ENCODE results near the gene BRAT1. TPM values are rescaled to one million over a fixed set of nuclear protein-coding genes. Genes with fewer than 3 reads are reported as not detected.

BRAT1 gene
- polyA plus RNA-seq, 1 experiment: 6.2 TPM

DNA sequence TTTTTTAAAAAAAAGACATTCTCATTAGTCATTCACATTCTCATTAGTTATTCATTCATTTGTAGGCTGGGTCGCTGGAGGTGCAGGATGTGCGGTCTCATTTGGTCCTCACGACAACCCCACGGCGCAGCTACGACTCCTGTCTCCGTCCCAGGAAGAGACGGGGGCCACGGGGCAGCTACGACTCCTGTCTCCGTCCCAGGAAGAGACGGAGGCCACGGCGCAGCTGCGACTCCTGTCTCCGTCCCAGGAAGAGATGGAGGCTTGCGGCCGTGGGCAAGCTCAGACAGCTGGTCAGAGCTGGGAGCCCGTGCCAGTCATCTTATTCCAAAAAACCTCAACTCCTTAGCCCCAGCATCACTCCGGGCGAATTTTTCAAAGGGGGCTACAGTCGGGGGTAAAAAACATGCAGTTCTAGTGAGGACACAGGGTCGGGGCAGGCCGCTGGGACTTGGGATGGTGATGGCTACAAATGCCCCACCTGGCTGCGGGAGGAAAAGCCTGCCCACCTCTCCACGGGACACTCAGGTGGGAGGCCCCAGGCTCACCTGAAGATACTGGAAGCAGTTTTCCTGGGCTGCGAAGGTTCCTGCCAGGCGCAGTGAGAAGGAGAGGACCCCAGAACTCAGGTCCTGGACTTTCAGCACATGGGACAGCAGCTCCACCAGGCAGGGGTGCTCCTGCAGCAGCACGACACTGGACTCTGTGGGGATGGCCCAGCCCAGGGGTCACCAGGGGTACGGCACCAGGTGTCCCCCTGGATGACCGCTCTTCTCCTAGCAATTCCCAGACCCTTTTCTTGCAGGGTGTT lies 8.3 kb downstream of the BRAT1 start:
- Histone ChIP-seq H3K27me3 (ENCODE audit: control insufficient read depth, insufficient read depth, low read length) (no peaks in the 10 kb centered on the region), H3K27ac (ENCODE audit: low read depth, low read length) (no peak overlapping the region), H3K4me3 (ENCODE audit: low read depth, low read length) (no peak overlapping the region), H3K9me3 (ENCODE audit: control insufficient read depth, insufficient read depth, low read length) (no peaks in the 10 kb centered on the region; the same call in 1 of the 2 replicates)
- DNase-seq (ENCODE audit: low read depth, low spot score): no peak
- POLR2A ChIA-PET: interaction anchor here (0.6 kb wide), 1 partner anchor 12 kb away, joined by 4 read pairs; no protein-coding TSS in a partner anchor
- TF ChIP-seq, protein P1, sequence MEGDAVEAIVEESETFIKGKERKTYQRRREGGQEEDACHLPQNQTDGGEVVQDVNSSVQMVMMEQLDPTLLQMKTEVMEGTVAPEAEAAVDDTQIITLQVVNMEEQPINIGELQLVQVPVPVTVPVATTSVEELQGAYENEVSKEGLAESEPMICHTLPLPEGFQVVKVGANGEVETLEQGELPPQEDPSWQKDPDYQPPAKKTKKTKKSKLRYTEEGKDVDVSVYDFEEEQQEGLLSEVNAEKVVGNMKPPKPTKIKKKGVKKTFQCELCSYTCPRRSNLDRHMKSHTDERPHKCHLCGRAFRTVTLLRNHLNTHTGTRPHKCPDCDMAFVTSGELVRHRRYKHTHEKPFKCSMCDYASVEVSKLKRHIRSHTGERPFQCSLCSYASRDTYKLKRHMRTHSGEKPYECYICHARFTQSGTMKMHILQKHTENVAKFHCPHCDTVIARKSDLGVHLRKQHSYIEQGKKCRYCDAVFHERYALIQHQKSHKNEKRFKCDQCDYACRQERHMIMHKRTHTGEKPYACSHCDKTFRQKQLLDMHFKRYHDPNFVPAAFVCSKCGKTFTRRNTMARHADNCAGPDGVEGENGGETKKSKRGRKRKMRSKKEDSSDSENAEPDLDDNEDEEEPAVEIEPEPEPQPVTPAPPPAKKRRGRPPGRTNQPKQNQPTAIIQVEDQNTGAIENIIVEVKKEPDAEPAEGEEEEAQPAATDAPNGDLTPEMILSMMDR (IDR thresholded peaks at IDR 0.05; ENCODE audit: low read depth, low read length): no peak
- CTCF ChIA-PET: no interaction called here

DNA sequence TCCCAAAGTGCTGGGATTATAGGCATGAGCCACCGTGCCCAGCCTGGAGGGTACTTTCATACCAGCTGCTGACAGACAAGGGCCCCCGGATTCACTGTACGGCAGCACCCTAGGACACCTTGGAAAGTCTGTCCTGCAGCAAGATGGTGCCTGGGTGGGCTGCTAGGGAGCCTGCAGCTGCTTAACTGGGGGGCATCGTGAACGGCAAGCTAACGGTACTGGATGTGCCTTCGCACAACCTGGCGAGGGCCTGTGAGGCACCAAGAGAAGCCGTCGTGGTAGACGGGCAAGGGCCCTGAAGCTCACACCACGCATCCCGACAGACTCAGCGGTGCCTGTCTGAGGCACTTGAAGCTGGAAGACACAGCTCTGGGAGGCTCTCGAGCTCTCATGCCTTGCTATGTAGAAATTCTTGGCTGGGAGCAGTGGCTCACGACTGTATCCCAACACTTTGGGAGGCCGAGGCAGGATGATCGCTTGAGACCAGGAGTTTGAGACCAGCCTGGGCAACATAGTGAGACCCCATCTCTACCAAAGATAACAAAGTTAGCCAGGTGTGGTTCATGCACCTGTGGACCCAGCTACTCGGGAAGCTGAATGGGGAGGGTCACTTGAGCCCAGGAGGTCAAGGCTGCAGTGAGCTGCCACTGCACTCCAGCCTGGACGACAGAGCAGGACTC lies 9.4 kb downstream of the BRAT1 start:
- Histone ChIP-seq H3K27ac (ENCODE audit: low read depth, low read length) (no peak overlapping the region), H3K4me3 (ENCODE audit: low read depth, low read length) (no peak overlapping the region), H3K27me3 (ENCODE audit: control insufficient read depth, insufficient read depth, low read length) (no peaks in the 10 kb centered on the region), H3K9me3 (ENCODE audit: control insufficient read depth, insufficient read depth, low read length) (no peaks in the 10 kb centered on the region; the same call in 1 of the 2 replicates)
- TF ChIP-seq, protein P1 (IDR thresholded peaks at IDR 0.05; ENCODE audit: low read depth, low read length): no peak
- no peak for DNase-seq (ENCODE audit: low read depth, low spot score)
- CTCF ChIA-PET: no interaction called here
- POLR2A ChIA-PET: interaction anchor here (0.6 kb wide), 1 partner anchor 10 kb away, joined by 4 read pairs; no protein-coding TSS in a partner anchor

DNA sequence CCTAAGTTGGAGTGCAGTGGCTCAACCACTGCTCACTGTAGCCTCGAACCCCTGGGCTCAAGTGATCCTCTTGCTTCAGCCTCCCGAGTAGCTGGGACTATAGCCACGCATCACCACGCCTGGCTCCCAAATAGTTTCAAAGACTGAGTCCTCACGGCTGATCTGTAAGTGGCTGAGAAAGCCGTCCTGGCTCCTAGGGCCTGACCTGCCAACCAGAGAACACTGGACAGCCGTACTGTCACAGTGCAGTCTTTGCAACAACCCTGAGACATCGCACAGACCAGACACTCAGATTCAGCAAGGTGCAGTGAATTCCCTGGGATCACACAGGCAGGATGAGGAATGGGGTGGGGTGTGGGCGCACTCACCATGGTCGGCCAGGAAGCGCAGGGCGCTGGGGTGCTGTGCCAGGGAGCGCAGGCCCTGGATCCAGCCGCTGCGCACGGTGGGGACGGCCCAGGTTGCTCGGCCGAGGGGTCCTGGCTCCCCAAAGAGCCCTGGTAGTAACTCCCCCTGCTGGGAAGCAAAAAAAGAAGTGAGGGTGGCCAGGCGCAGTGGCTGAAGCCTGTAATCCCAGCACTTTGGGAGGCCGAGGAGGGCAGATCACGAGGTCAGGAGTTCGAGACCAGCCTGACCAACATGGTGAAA lies 10.7 kb downstream of the BRAT1 start:
- TF ChIP-seq, protein P1 (IDR thresholded peaks at IDR 0.05; ENCODE audit: low read depth, low read length): no peak
- H3K9me3 ChIP-seq (ENCODE audit: control insufficient read depth, insufficient read depth, low read length): no peaks in the 10 kb centered on the region; the same call in 1 of the 2 replicates
- POLR2A ChIA-PET: no interaction called here

DNA sequence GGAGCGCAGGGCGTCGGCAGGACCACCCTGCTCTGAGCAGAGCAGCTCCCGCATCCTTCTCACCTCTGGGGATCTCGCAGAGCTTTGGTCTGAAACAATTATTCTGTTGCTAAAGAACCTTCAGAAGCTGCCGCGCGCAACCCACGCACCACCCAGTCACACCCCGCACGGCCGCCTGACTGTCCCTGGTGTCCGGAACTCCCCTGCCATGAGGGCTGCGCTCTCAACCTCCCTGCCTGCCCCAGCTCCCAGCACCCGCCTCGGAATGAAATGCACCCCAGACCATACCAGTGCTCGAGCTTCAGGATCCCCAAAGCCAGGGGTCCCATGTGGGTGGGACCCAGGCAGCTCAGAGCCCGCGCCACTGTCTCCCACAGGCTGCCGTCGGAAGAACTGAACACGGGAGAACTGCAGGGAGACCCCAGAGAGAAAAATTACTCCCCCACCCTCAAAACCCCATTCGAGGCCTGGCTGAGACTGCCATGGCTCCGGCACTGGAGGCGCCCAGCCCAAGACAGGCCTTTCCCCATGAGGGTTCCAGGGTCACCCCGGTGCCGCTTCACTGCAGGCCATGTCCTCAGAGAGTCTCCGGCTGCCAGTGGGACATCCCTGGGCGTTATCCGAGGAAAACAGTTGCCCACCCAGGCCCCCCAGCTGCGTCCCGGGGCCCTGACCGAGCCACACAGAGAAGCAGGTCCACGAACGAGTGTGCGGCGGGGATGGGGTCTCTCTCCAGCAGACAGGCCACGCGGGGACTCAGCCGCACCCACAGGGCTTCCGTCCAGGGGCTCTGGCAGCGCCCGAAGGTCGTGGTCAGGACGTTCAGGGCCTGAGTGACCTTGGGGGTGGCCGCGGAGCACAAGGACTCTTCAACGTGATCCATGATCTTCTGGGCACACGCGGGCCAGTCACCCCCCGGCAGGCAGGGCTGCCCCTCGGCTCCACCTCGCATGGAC lies 12.1 kb downstream of the BRAT1 start:
- TF ChIP-seq, protein P1 (IDR thresholded peaks at IDR 0.05; ENCODE audit: low read depth, low read length): no peak
- Histone ChIP-seq H3K27me3 (ENCODE audit: control insufficient read depth, insufficient read depth, low read length) (no peaks in the 10 kb centered on the region), H3K4me3 (ENCODE audit: low read depth, low read length) (no peak overlapping the region), H3K9me3 (ENCODE audit: control insufficient read depth, insufficient read depth, low read length) (no peaks in the 10 kb centered on the region; the same call in 1 of the 2 replicates), H3K27ac (ENCODE audit: low read depth, low read length) (no peak overlapping the region)
- ChIA-PET POLR2A (interaction anchor here (0.5 to 0.6 kb wide), 2 partner anchors 16 to 18 kb away, joined by 5 to 6 read pairs; no protein-coding TSS in a partner anchor), CTCF (interaction anchor here (0.6 kb wide), 1 partner anchor 17 kb away, joined by 3 read pairs; no protein-coding TSS in a partner anchor)
- DNase-seq (ENCODE audit: low read depth, low spot score): no peak

More for the DNA sequence above, 10.7 kb downstream of the BRAT1 start:
- DNase-seq (ENCODE audit: low read depth, low spot score): no peak
- no peak overlapping the region for H3K4me3 ChIP-seq (ENCODE audit: low read depth, low read length)
- no peak overlapping the region for H3K27ac ChIP-seq (ENCODE audit: low read depth, low read length)
- CTCF ChIA-PET: no interaction called here
- no peaks in the 10 kb centered on the region for H3K27me3 ChIP-seq (ENCODE audit: control insufficient read depth, insufficient read depth, low read length)

Measured in AG04450 (cell line).